PC-9 (cell line): ENCODE data around the gene FOXO3. TPM values are rescaled to one million over a fixed set of nuclear protein-coding genes. Genes with fewer than 3 reads are reported as not detected.

Source experiments
- BruUV-seq: library from RNA; stranded (reverse); fragments of 400-500 nt; replicated peaks from 2 replicates; lab custom pipeline; 2021; lab: Mats Ljungman, UMichigan
- CTCF ChIA-PET: fragments of 300-600 bp; sonication (Branson Sonifier 250); formaldehyde crosslinking; loops from one replicate; lab custom pipeline; 2022; ENCODE audit warnings: antibody characterized with exemption; lab: Charles Lee
- POLR2A ChIA-PET: fragments of 300-600 bp; sonication (Branson Sonifier 250); formaldehyde crosslinking; loops from one replicate; lab custom pipeline; 2022; ENCODE audit warnings: antibody characterized with exemption; ENCODE audit not compliant: unreplicated experiment; lab: Charles Lee
- DNase-seq, 2 experiments: peaks; one replicate each; pipeline versions ENCODE4 v3.0.0 to v3.0.0-alpha.2; 2015 to 2022; ENCODE audit warnings: mixed read lengths in 1 of 2
- H2AFZ ChIP-seq: fragments of 200-600 bp; sonication (generic); 2 replicates; pipeline ENCODE4 v1.8.1; 2017; ENCODE audit warnings: antibody characterized with exemption
- H3F3A ChIP-seq: fragments of 200-600 bp; sonication (generic); 2 replicates; pipeline ENCODE4 v1.8.1; 2017; ENCODE audit warnings: antibody characterized with exemption, mild to moderate bottlenecking, low read depth; ENCODE audit not compliant: insufficient read depth
- H3K27ac ChIP-seq: fragments of 200-600 bp; sonication (generic); 2 replicates; pipeline ENCODE4 v1.6.1; 2016; ENCODE audit warnings: mixed run types
- H3K27me3 ChIP-seq: fragments of 200-600 bp; sonication (generic); 2 replicates; pipeline ENCODE4 v1.6.1; 2016; ENCODE audit warnings: low read depth, mixed run types; ENCODE audit not compliant: insufficient read depth
- H3K36me3 ChIP-seq: fragments of 200-600 bp; sonication (generic); 2 replicates; pipeline ENCODE4 v1.6.1; 2016; ENCODE audit warnings: low read depth, mixed run types
- H3K4me1 ChIP-seq: fragments of 200-600 bp; sonication (generic); replicated peaks from 2 replicates; pipeline ENCODE4 v1.6.1; 2016; ENCODE audit warnings: mixed run types; ENCODE audit not compliant: insufficient read depth
- H3K4me2 ChIP-seq: fragments of 200-600 bp; sonication (generic); 2 replicates; pipeline ENCODE4 v1.6.1; 2017; ENCODE audit warnings: mixed run types
- H3K4me3 ChIP-seq: fragments of 200-600 bp; sonication (generic); 2 replicates; pipeline ENCODE4 v1.6.1; 2016; ENCODE audit warnings: mixed run types
- H3K79me2 ChIP-seq: fragments of 200-600 bp; sonication (generic); 2 replicates; pipeline ENCODE4 v1.6.1; 2017; ENCODE audit warnings: low read depth, mixed run types
- H3K9me2 ChIP-seq: fragments of 200-600 bp; sonication (generic); 2 replicates; pipeline ENCODE4 v1.8.1; 2017; ENCODE audit warnings: mild to moderate bottlenecking; ENCODE audit not compliant: insufficient read depth
- H3K9me3 ChIP-seq: fragments of 200-600 bp; sonication (generic); 2 replicates; pipeline ENCODE4 v1.8.1; 2016; ENCODE audit warnings: low read depth; ENCODE audit not compliant: insufficient read depth
- H4K20me1 ChIP-seq: fragments of 200-600 bp; sonication (generic); 2 replicates; pipeline ENCODE4 v1.8.1; 2017; ENCODE audit not compliant: insufficient read depth
- CTCF ChIP-seq: fragments of 200-600 bp; sonication (generic); conservative IDR thresholded peaks from 2 replicates; pipeline ENCODE4 v1.6.1; 2017; ENCODE audit warnings: mixed run types, antibody characterized with exemption, mild to moderate bottlenecking, moderate library complexity
- EZH2 ChIP-seq: fragments of 200-600 bp; sonication (generic); IDR thresholded peaks from 2 replicates; pipeline ENCODE4 v1.8.0; 2017; ENCODE audit warnings: antibody characterized with exemption, low read depth
- intact Hi-C: fragments of 100-400 bp; cut with micrococcal nuclease; formaldehyde crosslinking; loops from one replicate; pipeline ENCODE4 v1.10.0; 2022; ENCODE audit not compliant: unreplicated experiment
- total RNA-seq: library from RNA; stranded (reverse); gene quantifications from 2 replicates; pipeline ENCODE4 v1.2.3, GENCODE V29; 2021

The FOXO3 gene
- total RNA-seq, 1 experiment from 2014 or later: 59.4 TPM

- peak overlapping the region; percentile 99 for H3K27ac ChIP-seq
- no peaks in the 10 kb centered on the region for H3K36me3 ChIP-seq
- ChIA-PET CTCF (interaction anchor here (0.6 kb wide), 1 partner anchor 1422 kb away, joined by 3 read pairs; no protein-coding TSS in a partner anchor), POLR2A (interaction anchor here (0.7 to 1.3 kb wide), 5 partner anchors 20 to 174 kb away, joined by 4 to 17 read pairs (median 5); no protein-coding TSS in a partner anchor)
- no peaks in the 10 kb centered on the region for H3K27me3 ChIP-seq
- peaks cover 57% of the 10 kb centered on the region for H3K79me2 ChIP-seq
- H3K4me2 ChIP-seq: peak overlapping the region; percentile 96
- H3K4me3 ChIP-seq: peak overlapping the region; percentile 20; the same call in 1 of the 2 replicates
- H3K9me2 ChIP-seq: no peaks in the 10 kb centered on the region
- intact Hi-C loops: loop anchor here (2.0 to 5.0 kb wide), 2 partner anchors 20 to 104 kb away; no protein-coding TSS in a partner anchor
- TF ChIP-seq EZH2: no peak
- TF ChIP-seq CTCF: no peak
- no peak for DNase-seq
- peaks cover 64% of the 10 kb centered on the region for H3F3A ChIP-seq
- H3K4me1 ChIP-seq: peaks cover 76% of the 10 kb centered on the region
- no peaks in the 10 kb centered on the region for H4K20me1 ChIP-seq
- H2AFZ ChIP-seq: no peak overlapping the region
- TSS peak; percentile 40 for BruUV-seq
- no peaks in the 10 kb centered on the region for H3K9me3 ChIP-seq
These were observed 172.3 kb downstream of the FOXO3 start for GRCh38 chr6:108733051-108733450.

- Histone ChIP-seq H3F3A (peaks cover 72% of the 10 kb centered on the region), H2AFZ (no peak overlapping the region), H3K9me3 (no peaks in the 10 kb centered on the region), H3K4me1 (peaks cover 83% of the 10 kb centered on the region), H4K20me1 (no peaks in the 10 kb centered on the region), H3K27ac (peak overlapping the region; percentile 99), H3K36me3 (no peaks in the 10 kb centered on the region), H3K4me3 (no peak overlapping the region), H3K79me2 (peaks cover 63% of the 10 kb centered on the region), H3K4me2 (peak overlapping the region; percentile 96), H3K9me2 (no peaks in the 10 kb centered on the region), H3K27me3 (no peaks in the 10 kb centered on the region)
- no peak for DNase-seq
- BruUV-seq: no TSS peak
- intact Hi-C loops: loop anchor here (2.0 to 5.0 kb wide), 2 partner anchors 21 to 104 kb away; no protein-coding TSS in a partner anchor
- TF ChIP-seq CTCF (no peak), EZH2 (no peak)
- ChIA-PET POLR2A (no interaction called here), CTCF (interaction anchor here (0.6 kb wide), 1 partner anchor 1421 kb away, joined by 3 read pairs; no protein-coding TSS in a partner anchor)
These were observed 173.1 kb downstream of the FOXO3 start for GRCh38 chr6:108733706-108734265.
